Cardiac fibroblast (primary cell): ENCODE data around the gene SAP30L.

Source experiments
- DNase-seq, 2 donors: peaks; one replicate each; pipeline versions ENCODE4 v3.0.0 to v3.0.0-alpha.2; 2010; ENCODE audit warnings: low read depth in 2 of 2
- H3K4me3 ChIP-seq, 2 donors: replicated peaks in 1 of 2; 1 replicate in 1 of 2; 2 replicates in 1 of 2; pipeline ENCODE4 v1.5.1; 2011; ENCODE audit warnings: low read depth in 2 of 2, low read length in 2 of 2, mild to moderate bottlenecking in 2 of 2, moderate library complexity in 1 of 2
- TF ChIP-seq, protein P1 (sequence below): IDR thresholded peaks from one replicate; pipeline ENCODE4 v1.5.1; 2011; ENCODE audit warnings: low read depth, mild to moderate bottlenecking, low read length, inconsistent platforms

The SAP30L gene

DNA sequence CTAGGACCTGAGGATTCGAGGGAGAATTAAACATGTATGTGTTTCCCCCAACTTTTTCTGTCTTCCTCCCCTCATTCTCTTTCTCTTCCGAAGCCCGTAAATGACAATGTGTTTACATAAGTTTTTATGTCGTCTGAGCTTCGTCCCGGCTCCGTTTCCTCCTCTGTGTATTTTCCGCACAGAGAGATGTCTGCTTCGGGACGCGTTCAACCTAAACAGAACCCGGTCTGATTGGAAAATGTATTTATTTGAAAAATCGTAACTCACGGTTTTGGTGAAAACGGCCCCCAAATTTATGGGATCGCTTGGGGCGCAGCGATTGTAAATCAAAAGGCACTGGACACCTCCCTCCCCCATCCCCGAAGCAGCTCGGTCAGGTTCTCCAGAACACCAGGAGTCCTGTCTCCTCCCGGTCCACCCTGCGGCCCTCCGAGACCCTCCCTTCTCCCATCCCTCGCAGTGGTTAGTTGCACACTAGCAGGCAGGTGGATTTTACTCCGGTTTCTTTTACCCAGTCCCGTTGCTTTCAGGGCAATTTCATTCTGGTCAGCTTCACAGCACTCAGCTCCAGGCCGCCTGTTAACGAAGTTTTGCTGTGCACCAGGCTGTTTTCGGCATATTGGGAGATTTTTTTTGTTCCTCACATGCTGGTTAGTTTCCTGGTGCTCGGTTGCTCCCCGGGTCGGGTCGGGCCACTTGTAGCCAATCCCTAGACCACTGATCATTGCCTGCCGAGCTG, 38.0 kb downstream of the SAP30L start:
- TF ChIP-seq, protein P1, sequence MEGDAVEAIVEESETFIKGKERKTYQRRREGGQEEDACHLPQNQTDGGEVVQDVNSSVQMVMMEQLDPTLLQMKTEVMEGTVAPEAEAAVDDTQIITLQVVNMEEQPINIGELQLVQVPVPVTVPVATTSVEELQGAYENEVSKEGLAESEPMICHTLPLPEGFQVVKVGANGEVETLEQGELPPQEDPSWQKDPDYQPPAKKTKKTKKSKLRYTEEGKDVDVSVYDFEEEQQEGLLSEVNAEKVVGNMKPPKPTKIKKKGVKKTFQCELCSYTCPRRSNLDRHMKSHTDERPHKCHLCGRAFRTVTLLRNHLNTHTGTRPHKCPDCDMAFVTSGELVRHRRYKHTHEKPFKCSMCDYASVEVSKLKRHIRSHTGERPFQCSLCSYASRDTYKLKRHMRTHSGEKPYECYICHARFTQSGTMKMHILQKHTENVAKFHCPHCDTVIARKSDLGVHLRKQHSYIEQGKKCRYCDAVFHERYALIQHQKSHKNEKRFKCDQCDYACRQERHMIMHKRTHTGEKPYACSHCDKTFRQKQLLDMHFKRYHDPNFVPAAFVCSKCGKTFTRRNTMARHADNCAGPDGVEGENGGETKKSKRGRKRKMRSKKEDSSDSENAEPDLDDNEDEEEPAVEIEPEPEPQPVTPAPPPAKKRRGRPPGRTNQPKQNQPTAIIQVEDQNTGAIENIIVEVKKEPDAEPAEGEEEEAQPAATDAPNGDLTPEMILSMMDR, result no peak
- no peak for DNase-seq

GRCh38 chr5:154484393-154485095, 38.7 kb downstream of the SAP30L start:
- H3K4me3 ChIP-seq, result no peak overlapping the region
- no peak for DNase-seq
- TF ChIP-seq, protein P1, result no peak

More for the DNA sequence above, 38.0 kb downstream of the SAP30L start:
- H3K4me3 ChIP-seq, result no peak overlapping the region

GRCh38 chr5:154485096-154485491, 39.3 kb downstream of the SAP30L start:
- H3K4me3 ChIP-seq, result no peak overlapping the region
- no peak for DNase-seq
- TF ChIP-seq, protein P1, result no peak

- TF ChIP-seq, protein P1, result no peak
- no peak for DNase-seq
- no peak overlapping the region for H3K4me3 ChIP-seq
Measured at GRCh38 chr5:154485850-154486426, 40.1 kb downstream of the SAP30L start.

DNA sequence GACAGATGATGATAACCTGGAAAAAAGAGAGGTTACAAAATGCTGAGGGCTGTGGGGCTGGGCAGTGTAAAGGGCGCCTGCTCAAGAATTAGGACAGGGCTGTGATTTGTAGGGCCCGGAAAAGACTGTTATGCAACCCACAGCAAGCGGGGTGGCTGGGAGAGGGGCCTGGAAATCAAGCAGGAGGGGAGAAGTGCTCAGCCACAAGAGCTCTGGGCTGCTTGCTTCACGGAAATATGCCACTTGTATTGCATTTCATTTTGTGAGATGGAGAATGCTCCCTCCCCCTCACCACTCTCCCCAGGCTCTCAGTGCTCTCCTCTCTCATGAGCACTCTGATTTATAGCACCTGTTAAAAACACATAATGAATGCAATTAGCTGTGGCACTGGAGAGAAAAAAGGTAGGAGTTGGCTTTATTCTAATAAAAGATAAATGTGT, 40.6 kb downstream of the SAP30L start:
- no peak for DNase-seq
- TF ChIP-seq, protein P1, result no peak
- no peak overlapping the region for H3K4me3 ChIP-seq

DNA sequence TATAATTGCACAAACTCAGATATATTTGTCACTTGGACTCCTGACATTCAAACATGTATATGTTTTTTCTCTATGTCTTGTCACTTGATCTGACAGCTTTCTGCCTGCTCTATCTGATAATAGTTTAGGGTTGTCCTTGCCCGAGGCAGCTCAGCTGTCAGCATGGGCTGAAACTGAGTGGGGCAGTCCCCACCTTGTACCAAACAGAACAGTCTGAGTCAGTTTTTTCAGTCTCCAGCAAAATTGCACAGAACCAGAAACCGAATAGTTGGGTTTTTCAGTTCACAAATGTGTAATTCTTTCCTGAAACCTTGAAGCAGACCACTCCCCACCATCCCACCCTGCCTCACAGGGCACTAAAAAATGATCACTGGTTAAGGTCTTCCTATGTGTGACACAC, 41.7 kb downstream of the SAP30L start:
- DNase-seq, result no peak
- TF ChIP-seq, protein P1, result no peak
- no peak overlapping the region for H3K4me3 ChIP-seq
